ENCODE data around the gene DHX35. TPM values are rescaled to one million over a fixed set of nuclear protein-coding genes. Genes with fewer than 3 reads are reported as not detected.

The DHX35 gene
- total RNA-seq, 1 experiment from 2014 or later, result 12.2 TPM

- DNase-seq (ENCODE audit: low read depth, low spot score) (no peak), ATAC-seq (no peak)
- in situ Hi-C loops (cut with HindIII; ENCODE audit: low pct_unique_long_range_greater_than_20kb, low sequenced_read_pairs) (no loop called here), intact Hi-C loops (cut with micrococcal nuclease; ENCODE audit: unreplicated experiment) (no loop called here)
- TF ChIP-seq REST (IDR thresholded peaks at IDR 0.05; ENCODE audit: insufficient read depth in 1 of 2, low read depth in 2 of 2, low read length in 1 of 2) (no peak), TCF7L2 (IDR thresholded peaks at IDR 0.05; ENCODE audit: low read depth, low read length) (no peak), POLR2AphosphoS5 (IDR thresholded peaks at IDR 0.05; ENCODE audit: low read depth, low read length) (no peak), CTCF (IDR thresholded peaks at IDR 0.05) (no peak)
- no peak overlapping the region for H3K27ac ChIP-seq (ENCODE audit: low read length)
- POLR2A ChIA-PET, result no interaction called here
- H3K4me3 ChIP-seq (ENCODE audit: low read depth in 2 of 2, low read length in 2 of 2), result no peak overlapping the region
- no peaks in the 10 kb centered on the region for H3K9me3 ChIP-seq (ENCODE audit: control insufficient read depth, insufficient read depth, low read depth, low read length)
- peaks cover 2% of the 10 kb centered on the region; the same call in 1 of the 2 replicates for H3K36me3 ChIP-seq (ENCODE audit: control insufficient read depth, insufficient read depth, low read length)
- no TSS peak for BruUV-seq (replicated peaks)
- CTCF ChIA-PET, result no interaction called here
- no peaks in the 10 kb centered on the region for H3K27me3 ChIP-seq (ENCODE audit: control insufficient read depth, insufficient read depth, low read length)
- H3K4me1 ChIP-seq (ENCODE audit: control insufficient read depth, insufficient read depth, low read length), result peaks cover 14% of the 10 kb centered on the region; the same call in 1 of the 2 replicates
Observed at GRCh38 chr20:38965264-38965663, 3.1 kb downstream of the DHX35 start.

GRCh38 chr20:38968090-38968489 is 5.9 kb downstream of the DHX35 start:
- in situ Hi-C loops (cut with HindIII; ENCODE audit: low pct_unique_long_range_greater_than_20kb, low sequenced_read_pairs), result no loop called here
- CTCF ChIA-PET, result interaction anchor here (0.5 kb wide), 1 partner anchor 35 kb away, joined by 3 read pairs; no protein-coding TSS in a partner anchor
- POLR2A ChIA-PET, result no interaction called here
- 0 out of 2 replicates have a peak, but pooled peaks cover 2% of the 10 kb centered on the region for H3K36me3 ChIP-seq (ENCODE audit: control insufficient read depth, insufficient read depth, low read length)
- no peaks in the 10 kb centered on the region for H3K9me3 ChIP-seq (ENCODE audit: control insufficient read depth, insufficient read depth, low read depth, low read length)
- H3K27ac ChIP-seq (ENCODE audit: low read length), result no peak overlapping the region
- intact Hi-C loops (cut with micrococcal nuclease; ENCODE audit: unreplicated experiment), result no loop called here
- no peaks in the 10 kb centered on the region for H3K27me3 ChIP-seq (ENCODE audit: control insufficient read depth, insufficient read depth, low read length)
- no peak for TF ChIP-seq SIN3A (IDR thresholded peaks at IDR 0.05; ENCODE audit: borderline replicate concordance, insufficient read depth, low read depth, low read length)
- TF ChIP-seq POLR2AphosphoS5 (IDR thresholded peaks at IDR 0.05; ENCODE audit: low read depth, low read length), result no peak
- no peak for TF ChIP-seq REST (IDR thresholded peaks at IDR 0.05; ENCODE audit: insufficient read depth in 1 of 2, low read depth in 2 of 2, low read length in 1 of 2)
- TF ChIP-seq CTCF (IDR thresholded peaks at IDR 0.05), result no peak
- no peak for TF ChIP-seq TCF7L2 (IDR thresholded peaks at IDR 0.05; ENCODE audit: low read depth, low read length)
- ATAC-seq, result no peak
- no peak overlapping the region for H3K4me3 ChIP-seq (ENCODE audit: low read depth in 2 of 2, low read length in 2 of 2)
- BruUV-seq (replicated peaks), result no TSS peak
- DNase-seq (ENCODE audit: low read depth, low spot score), result no peak
- H3K4me1 ChIP-seq (ENCODE audit: control insufficient read depth, insufficient read depth, low read length), result peaks cover 3% of the 10 kb centered on the region; the same call in 1 of the 2 replicates

Measured in Panc1 (cell line).